Posterior vena cava (tissue), 2 donors: ENCODE measurements around the gene PRDM7. TPM values are rescaled to one million over a fixed set of nuclear protein-coding genes. Genes with fewer than 3 reads are reported as not detected.
"Not testable (repeated sequence)": the region's sequence is repeated elsewhere in the genome, so short reads cannot be mapped to it uniquely, and the experiment has no call there.

Experiments
- DNase-seq: peaks from one replicate; pipeline ENCODE4 v3.0.0-alpha.2; 2020; ENCODE audit warnings: low spot score
- intact Hi-C, 2 donors: fragments of 100-400 bp; cut with DNase I; formaldehyde crosslinking; loops; one replicate each; pipeline versions ENCODE4 v1.14.1 to v1.14.2; 2022 to 2023
- total RNA-seq, 2 donors: library from RNA; stranded (reverse); fragmentation: NEBNext Ultra II Directional; extraction: Animal tissue kit (Norgen Biotek cat#: 25700); gene quantifications; one replicate each; pipeline ENCODE4 v1.2.1, GENCODE V29; 2021
- donor health status: DM: yes; HTN: yes; CAD: no.
- donor health status: DM: yes; HTN: yes; CAD: no.

The PRDM7 gene
- total RNA-seq, 2 donors from 2014 or later: not detected

DNA sequence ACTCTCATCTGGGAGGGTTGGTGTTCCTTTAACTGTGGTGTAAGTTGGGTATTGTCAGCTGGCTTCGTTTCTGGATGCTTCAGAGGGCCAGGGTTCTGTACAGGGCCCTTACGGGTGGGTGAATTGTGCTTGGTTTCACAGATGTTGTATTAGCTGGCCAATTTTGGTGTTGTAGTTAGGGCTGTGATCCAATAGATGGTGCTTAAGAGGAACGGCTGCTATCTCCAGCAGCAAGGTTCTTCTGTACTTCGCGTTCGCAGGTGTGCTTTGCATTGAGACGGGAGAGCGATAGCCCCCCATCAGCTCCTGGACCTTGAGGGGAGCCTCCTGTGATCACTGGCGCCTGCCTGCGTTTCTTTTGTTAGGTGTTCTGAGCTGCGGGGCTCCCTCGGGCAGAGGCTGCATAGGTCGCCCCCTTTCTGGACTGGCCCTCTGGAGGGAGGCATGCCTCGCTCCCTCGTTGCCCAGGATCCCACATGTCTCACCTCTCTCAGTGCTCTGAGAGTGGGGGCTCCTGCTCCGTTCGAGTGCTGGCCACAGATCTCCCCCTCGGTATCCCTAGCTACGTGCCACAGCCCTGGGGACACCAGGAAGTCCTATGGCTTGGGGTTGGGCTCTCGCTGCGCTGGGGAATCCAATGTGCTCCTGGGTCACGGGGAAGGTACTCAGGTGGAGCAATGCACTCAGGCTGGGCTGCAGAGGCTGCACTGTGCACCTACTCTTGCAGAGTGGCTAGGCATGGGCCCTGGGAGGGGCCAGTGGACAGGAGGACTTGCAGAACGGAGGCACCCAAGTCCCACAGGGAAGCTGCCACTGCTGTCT lies 837 bp upstream of the PRDM7 start:
- intact Hi-C loops: no loop called here

DNA sequence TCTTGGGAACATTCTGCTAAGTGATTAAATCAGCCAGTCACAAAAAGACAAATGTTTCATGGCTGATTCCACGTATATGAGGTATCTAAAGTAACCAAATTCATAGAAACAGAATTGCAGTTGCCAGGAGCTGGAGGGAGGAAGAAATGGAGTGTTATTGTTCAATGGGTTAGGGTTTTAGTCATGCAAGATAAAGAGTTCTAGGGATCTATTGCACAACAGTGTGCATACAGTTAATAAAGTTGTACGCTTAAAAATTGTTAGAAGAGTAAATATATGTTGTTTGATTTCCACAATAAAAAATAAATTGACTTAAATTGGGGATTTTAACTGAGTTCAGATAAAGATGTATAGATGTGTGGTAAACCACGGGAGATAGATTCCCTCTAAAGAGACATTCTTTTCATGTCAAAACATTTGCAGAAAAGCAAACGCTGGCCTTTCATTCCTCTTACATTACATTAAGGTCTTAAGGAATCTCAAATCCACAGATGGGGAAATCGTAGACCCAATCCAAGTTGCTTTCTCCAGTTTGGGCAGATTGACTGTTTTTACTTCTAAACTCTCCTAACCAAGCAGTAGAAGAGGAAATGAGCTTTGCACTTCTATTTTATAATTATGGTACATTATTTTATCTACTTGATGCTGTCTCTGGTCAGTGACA lies 4.6 kb downstream of the PRDM7 start:
- no peak for DNase-seq
- intact Hi-C loops: no loop called here

More for the DNA sequence above, 837 bp upstream of the PRDM7 start:
- no peak for DNase-seq

DNA sequence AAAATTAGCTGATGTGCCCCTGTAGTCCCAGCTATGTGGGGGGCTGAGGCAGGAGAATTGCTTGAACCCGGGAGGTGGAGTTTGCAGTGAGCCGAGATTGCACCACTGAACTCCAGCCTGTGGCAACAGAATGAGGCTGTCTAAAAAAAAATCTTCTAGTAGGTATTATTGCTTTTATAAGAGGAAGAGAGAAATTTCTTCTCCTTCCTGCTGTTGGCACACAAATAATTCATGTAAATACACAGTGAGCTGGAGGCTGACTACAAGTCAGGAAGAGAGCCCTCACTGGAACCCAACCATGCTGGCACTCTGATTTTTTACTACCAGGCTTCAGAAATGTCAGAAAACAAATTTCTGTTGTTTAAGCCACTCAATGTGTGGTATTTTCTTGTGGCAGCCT lies 6.7 kb downstream of the PRDM7 start:
- intact Hi-C loops: no loop called here

DNA sequence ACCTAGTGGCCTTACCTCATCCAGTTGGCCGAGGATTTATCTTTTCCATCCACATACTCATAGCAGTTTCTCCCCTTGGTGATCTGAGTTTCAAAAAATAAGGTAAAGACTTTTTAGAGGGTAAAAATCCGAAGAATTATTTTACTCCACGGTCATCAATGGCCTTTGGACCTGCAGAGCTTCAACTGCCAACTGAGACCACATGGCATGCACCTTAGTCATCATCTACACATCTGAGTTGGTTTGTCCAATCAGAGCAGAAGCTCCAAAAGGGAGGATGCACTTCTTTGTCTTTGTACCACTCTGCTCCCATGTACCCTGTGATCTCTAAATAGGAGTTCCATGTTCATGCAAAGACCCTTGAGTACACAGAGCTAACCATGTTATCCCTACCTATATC lies 15.7 kb downstream of the PRDM7 start:
- DNase-seq: no peak
- intact Hi-C loops: no loop called here

More for the DNA sequence above, 6.7 kb downstream of the PRDM7 start:
- DNase-seq: no peak

DNA sequence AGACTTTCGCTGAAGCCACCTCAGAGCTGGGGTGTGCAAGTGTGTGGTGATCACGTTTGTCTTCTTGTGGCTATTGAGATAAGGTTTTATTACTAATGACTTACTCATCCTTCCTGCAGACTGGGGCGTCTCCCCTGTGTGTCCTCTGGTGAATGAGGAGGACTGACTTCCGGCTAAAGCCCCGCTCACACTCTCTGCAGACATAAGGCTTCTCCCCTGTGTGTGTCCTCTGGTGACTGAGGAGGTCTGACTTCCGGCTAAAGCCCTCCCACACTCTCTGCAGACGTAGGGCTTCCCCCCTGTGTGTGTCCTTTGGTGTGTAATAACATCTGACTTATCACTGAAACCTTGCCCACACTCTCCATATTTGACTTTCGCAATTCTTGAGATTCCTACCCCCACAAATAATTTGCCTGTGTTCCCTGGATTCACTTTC lies 19.4 kb downstream of the PRDM7 start:
- intact Hi-C loops: no loop called here
- no peak for DNase-seq

DNA sequence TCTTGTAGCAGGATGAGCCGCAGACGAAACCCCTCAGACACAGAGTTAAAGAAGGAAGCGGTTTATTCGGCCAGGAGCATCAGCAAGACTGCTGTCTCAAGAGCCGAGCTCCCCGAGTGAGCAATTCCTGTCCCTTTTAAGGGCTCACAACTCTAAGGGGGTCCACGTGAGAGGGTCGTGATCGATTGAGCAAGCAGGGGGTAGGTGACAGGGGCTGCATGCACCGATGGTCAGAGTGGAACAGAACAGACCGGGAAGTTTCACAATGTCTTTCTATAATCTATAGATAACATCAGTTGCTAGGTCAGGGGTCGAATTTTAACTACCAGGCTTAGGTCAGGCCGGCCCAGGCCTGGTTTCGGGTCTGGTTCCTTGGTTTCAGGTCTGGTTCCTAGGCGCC lies 20.6 kb downstream of the PRDM7 start:
- DNase-seq, intact Hi-C loops: not testable (repeated sequence)

DNA sequence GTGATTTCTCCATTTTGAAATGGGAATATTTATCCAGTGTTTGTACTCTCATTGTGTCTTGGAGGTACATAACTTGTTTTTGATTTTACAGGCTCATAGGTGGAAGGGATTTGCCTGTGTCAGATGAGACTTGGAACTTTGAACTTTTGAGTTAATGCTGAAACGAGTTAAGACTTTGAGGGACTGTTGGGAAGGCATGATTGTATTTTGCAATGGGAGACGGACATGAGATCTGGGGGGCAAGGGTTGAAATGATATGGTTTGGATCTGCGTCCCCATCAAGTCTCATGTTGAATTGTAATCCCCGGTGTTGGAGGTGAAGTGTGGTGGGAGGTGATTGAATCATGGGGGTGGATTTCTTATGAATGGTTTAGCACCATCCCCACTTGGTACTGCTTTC lies 21.8 kb downstream of the PRDM7 start:
- intact Hi-C loops: no loop called here
- DNase-seq: no peak

DNA sequence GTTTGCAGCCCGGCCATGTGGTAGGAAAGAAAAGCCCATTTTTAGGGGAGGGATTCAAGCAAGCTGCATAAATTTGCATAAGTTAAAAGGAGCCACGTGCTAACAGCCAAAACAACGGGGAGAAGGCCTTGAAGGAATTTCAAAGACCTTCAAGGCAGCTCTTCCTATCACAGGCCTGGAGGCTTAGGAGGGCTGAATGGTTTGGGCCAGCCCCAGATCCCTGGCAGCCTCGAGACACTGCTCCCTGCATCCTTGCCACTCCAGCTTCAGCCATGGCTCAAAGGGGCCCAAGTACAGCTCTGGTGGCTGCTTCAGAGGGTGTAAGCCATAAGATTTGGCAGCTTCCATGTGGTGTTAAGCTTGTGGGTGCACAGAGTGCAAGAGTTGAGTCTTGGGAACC lies 22.6 kb downstream of the PRDM7 start:
- DNase-seq: no peak
- intact Hi-C loops: no loop called here

DNA sequence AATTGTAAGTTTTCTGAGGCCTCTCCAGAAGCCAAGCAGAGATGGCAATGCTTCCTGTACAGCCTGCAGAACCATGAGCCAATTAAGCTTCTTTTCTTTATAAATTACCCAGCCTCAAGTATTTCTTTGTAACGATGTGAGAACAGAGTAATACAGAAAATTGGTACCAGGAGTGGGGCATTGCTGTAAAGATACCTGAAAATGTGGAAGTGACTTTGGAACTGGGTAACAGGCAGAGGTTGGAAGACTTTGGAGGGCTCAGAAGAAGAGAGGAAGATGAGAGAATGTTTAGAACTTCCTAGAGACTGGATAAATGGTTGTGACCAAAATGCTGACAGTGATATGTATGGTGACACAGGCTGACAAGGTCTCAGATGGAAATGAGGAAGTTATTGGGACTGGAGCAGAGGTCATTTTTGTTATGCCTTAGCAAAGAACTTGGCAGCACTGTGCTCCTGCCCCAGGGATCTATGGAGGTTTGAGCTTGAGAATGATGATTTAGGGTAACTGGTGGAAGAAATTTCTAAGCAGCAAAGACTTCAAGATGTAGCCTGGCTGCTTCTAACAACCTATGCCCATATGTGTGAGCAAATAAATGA lies 23.1 kb downstream of the PRDM7 start:
- intact Hi-C loops: no loop called here
- DNase-seq: no peak

DNA sequence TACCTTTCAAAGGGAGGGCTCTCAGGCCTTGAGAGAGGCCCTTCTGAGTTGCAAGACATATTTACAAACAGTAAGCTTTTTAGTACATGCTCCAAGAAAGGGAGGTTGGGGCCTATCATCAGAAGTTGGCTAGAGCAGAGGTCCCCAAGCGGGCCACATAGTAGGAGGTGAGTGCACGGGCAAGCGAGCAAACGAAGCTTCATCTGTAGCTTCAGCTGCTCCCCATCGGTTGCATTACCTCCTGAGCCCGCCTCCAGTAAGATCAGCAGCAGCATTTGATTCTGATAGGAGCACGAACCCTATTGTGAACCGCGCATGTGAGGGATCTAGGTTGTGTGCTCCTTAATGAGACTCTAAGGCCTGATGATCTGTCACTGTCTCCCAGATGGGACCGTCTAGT lies 26.2 kb downstream of the PRDM7 start:
- no peak for DNase-seq
- intact Hi-C loops: no loop called here

DNA sequence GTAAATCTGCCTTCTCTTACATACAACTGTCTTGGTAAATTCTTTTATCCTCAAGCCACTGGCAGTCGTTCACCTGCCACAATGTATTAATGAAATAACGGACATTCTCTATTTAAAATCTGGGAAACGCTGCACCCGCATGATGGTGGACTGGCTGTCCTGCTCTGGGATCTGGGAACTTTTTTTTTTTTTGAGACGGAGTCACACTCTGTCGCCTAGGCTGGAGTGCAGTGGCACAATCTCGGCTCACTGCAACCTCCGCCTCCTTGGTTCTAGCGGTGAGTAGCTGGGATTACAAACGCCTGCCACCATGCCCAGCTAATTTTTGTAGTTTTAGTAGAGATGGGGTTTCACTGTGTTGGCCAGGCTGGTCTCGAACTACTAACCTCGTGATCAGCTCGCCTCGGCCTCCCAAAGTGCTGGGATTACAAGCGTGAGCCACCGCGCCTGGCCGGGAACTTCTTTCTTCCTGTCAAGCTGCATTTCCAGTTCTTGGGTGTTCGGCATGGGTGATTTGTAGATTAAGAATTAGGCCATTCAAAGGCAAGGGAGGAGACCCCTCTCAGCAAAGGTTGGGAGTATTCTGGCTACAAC lies 28.3 kb downstream of the PRDM7 start:
- no peak for DNase-seq
- intact Hi-C loops: no loop called here

DNA sequence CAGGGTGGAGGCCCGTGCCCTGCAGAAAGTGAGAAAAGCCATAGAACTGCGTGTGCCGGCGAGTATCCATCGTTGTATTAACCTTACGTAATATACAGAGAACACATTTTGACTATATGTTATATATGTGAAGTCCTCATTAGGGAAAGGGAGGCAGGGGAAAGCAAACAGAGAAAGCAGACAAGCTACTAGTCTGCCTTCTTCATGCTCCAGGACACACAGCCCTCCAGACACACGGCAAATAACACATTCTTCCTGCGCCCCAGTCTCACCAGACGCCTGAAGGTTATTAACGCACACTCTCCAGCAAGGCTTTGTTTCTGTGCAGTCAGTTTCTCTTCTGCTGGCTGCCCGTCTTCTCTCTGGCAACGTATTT lies 28.8 kb downstream of the PRDM7 start:
- intact Hi-C loops: no loop called here
- no peak for DNase-seq

DNA sequence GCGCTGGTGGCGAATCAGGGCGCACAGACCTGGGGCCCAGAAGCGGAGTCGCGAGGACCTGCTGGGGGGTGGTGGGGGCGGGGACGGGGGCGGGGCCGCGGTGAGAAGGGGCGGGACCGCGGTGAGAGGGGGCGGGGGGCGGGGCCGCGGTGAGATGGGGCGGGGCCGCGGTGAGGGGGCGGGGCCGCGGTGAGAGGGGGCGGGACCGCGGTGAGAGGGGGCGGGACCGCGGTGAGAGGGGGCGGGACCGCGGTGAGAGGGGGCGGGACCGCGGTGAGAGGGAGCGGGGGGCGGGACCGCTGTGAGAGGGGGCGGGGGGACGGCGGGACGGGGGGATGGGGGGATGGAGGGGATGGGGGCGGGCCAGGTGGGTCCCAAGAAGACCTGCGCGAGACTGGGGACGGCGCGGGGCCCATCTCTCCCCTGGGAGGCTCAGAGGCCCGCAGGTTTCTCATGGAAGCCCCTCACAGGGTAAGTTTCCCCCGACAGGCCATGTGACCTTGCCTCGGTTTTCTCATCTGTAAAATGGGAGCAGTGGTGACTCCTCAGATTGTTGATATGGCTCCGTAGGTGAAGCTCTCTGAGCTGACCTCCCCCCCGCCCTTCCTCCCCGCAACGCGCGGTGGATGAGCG lies 29.3 kb downstream of the PRDM7 start:
- intact Hi-C loops: no loop called here
- DNase-seq: no peak

DNA sequence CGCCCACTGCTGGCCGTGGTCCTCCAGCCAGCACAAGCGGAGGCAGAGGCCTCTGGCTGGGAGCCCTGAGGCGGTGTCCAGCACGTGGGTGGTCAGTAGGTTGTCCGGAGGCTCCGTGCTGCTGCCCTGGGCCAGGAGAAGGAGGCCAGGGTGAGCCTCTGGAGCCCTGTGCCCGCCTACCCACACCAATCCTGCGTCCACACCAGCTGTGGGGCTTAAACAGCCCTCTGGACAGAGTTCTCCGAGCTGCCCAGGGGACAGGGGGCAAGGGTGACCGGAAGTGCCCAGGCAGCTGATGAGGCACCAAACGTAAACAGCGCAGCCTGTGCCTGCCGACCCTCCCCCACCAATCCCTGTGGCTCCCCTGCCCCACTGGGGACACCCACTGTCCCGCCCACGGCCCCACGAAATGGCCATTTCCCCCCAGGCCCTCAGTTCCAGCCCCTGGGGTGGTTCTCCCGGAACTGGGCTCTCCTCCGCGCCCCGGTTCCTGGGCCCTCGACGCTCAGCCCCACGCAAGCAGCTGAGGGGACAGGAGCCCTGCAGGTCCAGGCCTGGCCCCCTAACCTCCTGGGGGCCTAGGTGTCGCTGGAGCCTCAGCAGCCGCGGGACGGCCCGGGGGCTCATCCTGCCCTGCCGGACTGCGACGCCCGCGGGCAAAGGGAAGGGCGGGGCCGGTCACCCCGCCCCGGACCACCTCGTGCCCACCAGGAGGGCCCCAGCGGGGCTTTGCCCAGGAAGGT lies 30.0 kb downstream of the PRDM7 start:
- DNase-seq: peak; percentile 89

DNA sequence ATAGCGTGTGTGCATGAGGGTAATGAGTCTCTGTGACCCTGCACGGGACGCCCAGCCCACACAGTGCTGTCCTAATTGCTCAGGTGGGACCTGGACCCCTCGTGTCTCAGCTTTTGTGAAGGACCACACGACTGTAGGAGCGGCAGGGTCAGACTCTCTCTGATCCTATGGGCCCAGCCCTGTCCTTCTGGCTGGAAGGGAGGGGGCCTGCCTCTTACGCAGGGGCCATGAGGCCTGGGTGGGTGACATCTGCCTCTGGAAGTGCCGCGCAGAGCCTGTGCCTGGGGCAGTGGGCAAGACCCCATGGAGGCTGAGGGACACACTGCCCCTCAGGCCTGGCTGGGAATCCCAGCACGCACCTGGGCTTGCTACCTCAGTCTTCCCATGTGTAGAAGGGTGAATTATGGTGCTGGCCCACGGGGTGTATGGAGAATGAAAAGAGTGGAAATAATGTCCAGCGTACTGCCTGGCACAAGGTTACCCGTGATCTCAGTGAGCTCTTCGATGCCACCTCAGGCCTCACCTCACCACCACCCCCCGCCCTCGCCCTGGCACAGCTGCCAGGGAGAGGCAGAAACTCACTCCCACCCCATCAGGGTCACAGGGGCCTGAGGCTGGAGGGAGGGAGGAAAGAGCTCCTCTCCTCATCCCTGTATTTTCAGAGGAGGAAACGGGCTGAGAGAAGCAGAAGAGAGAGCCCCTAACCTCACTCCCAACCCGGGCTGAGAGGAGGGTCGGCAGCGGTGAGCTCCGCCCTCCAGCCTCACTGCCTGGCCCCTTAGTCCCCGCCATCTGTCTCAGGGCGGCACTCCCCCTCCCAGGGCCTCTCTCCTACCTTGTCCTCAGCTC lies 30.8 kb downstream of the PRDM7 start:
- intact Hi-C loops: no loop called here
- DNase-seq: no peak

More for the DNA sequence above, 30.0 kb downstream of the PRDM7 start:
- intact Hi-C loops: no loop called here

DNA sequence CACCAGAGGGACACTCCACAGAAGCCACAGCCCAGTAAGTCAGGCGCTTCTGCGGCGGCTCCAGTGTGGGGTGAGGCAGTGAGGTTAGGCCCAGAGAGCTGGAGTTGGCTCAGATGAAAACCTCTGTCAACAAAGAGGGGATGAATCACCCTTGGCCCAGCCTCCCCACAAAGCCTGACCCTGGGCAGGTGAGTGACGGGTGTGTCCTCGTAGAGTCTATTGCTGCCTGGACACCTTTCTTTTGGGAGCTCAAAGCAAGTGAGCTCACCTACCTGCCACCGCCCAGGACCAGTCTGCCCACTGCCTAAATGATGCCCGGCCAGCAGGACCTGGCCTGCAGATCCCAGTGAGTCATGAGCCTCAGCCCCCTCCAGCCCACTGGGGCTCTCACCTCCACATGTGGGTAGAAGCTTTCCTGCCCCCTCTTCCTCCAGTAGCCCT lies 33.0 kb downstream of the PRDM7 start:
- peak; percentile 68 for DNase-seq
- intact Hi-C loops: no loop called here

DNA sequence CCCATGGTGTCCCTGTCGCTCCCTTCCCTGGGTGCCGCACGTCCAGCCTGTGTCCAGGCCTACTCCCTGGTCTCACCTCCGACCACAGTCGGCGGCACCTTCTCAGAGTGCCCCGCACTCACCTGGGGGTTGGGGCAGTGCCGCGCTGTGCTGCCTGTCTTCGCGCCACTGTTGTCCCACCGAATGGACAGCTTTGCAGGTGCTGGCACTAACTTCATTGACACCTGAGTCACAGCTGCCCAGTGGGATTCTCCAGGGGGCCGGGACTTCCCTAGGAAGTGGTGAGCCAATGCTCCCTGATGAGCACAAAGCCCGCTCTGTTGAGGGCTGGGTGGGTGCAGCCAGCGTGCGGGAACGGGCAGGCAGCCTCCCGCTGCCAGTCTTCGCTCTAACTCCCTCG lies 33.6 kb downstream of the PRDM7 start:
- peak; percentile 72 for DNase-seq
- intact Hi-C loops: no loop called here

DNA sequence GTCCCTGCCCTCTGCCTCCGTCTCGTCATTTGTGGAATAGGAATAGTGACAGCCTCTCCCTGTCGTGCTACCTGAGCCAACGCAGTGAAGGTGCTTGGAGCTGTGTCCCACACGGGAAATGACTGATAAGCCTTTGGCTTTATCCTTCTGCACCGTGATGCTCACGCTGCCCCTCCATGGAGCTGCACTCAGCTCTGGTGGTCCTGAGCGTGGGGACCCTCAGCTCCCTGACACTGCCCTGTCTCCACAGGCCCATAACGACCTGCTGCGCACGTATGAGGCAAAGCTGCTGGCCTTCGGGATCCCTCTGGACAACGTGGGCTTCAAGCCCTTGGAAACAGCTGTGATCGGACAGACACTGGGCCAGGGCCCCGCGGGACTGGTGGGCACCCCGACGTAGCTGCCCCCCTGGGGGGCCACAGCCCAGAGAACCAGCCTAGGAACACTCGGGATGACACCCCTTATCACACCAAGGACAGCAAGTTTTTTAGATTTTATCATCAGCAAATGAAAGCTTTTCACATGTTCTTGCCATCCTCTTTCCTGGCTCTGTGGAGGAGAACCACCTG lies 34.1 kb downstream of the PRDM7 start:
- intact Hi-C loops: no loop called here
- peak; percentile 54 for DNase-seq
